22Rv1 (cell line): ENCODE measurements around the gene DOCK8.

Experiments used
- CTCF ChIP-seq: fragments of 450-650 bp; IDR thresholded peaks from 2 replicates; pipeline ENCODE4 v1.5.1; 2017; ENCODE audit warnings: mild to moderate bottlenecking
- ZFX ChIP-seq: fragments of 450-650 bp; IDR thresholded peaks from 2 replicates; pipeline ENCODE4 v1.6.1; 2017; ENCODE audit warnings: antibody characterized with exemption, borderline replicate concordance

GRCh38 chr9:503881-504852, 289.5 kb downstream of the DOCK8 start, which contains the start of gene KANK1:
- TF ChIP-seq CTCF (peak; percentile 62), ZFX (no peak)
